Small intestine (tissue), 16 donors: ENCODE measurements around the gene UBE2J1. TPM values are rescaled to one million over a fixed set of nuclear protein-coding genes. Genes with fewer than 3 reads are reported as not detected.
"Not testable (repeated sequence)": the region's sequence is repeated elsewhere in the genome, so short reads cannot be mapped to it uniquely, and the experiment has no call there.

Experiments
- DNase-seq, 2 donors: peaks; one replicate each; pipeline versions ENCODE4 v3.0.0 to v3.0.0-alpha.2; 2013
- FAIRE-seq: peaks from 2 replicates; lab custom pipeline; 2012; peaks lifted over from hg19 to GRCh38; lab: Jason Lieb, UNC
- H3K27ac ChIP-seq, 3 donors: one replicate each; pipeline ENCODE4 v1.5.1; 2013; ENCODE audit warnings: low read length in 2 of 3, mild to moderate bottlenecking in 2 of 3, control low read depth in 1 of 3, inconsistent platforms in 1 of 3, low read depth in 1 of 3, moderate library complexity in 1 of 3
- H3K27me3 ChIP-seq, 3 donors: one replicate each; pipeline ENCODE4 v1.6.1; 2013; ENCODE audit warnings: low read length in 3 of 3, inconsistent platforms in 1 of 3; ENCODE audit not compliant: control insufficient read depth in 3 of 3, insufficient read depth in 3 of 3
- H3K36me3 ChIP-seq, 3 donors: one replicate each; pipeline ENCODE4 v1.6.1; 2013; ENCODE audit warnings: low read length in 3 of 3, inconsistent platforms in 1 of 3, low read depth in 1 of 3, mild to moderate bottlenecking in 1 of 3, moderate library complexity in 1 of 3; ENCODE audit not compliant: control insufficient read depth in 3 of 3, insufficient read depth in 2 of 3
- H3K4me1 ChIP-seq, 3 donors: one replicate each; pipeline ENCODE4 v1.6.1; 2013; ENCODE audit warnings: low read length in 2 of 3, inconsistent platforms in 1 of 3, low read depth in 1 of 3, mild to moderate bottlenecking in 1 of 3, moderate library complexity in 1 of 3; ENCODE audit not compliant: control insufficient read depth in 3 of 3, insufficient read depth in 2 of 3
- H3K4me3 ChIP-seq, 3 donors: one replicate each; pipeline ENCODE4 v1.5.1; 2013; ENCODE audit warnings: low read length in 3 of 3, control low read depth in 1 of 3, inconsistent platforms in 1 of 3, low read depth in 1 of 3, mild to moderate bottlenecking in 1 of 3, moderate library complexity in 1 of 3
- H3K9me3 ChIP-seq, 2 donors: one replicate each; pipeline ENCODE4 v1.6.1; 2013; ENCODE audit warnings: low read depth in 1 of 2, low read length in 1 of 2; ENCODE audit not compliant: control insufficient read depth in 2 of 2, insufficient read depth in 1 of 2
- WGBS, 3 donors: extraction: QIAGEN DNeasy Blood & Tissue Kit; methylation state at CpG; one replicate each; pipeline ENCODE4 v1.1.7; 2013; 5-methylcytosine and 5-hydroxymethylcytosine counted together
- long read RNA-seq, 10 donors: transcript quantifications; one replicate each; lab custom pipeline, GENCODE V29; 2026
- polyA plus RNA-seq, 4 donors: library from polyadenylated mRNA; stranded (reverse) in 3 of 4; unstranded in 1 of 4; fragments of 200-250 nt in 3 of 4; fragments of 120-200 nt in 1 of 4; gene quantifications; one replicate each; pipeline versions ENCODE4 v1.2.1 to v1.2.3, GENCODE V29; 2013
- donor health status: healthy with polysubstance abuse.
- donor health status: control.
- donor health status: control.
- donor health status: Bipolar disorder and iron deficiency.
- donor health status: healthy.

UBE2J1 gene, protein sequence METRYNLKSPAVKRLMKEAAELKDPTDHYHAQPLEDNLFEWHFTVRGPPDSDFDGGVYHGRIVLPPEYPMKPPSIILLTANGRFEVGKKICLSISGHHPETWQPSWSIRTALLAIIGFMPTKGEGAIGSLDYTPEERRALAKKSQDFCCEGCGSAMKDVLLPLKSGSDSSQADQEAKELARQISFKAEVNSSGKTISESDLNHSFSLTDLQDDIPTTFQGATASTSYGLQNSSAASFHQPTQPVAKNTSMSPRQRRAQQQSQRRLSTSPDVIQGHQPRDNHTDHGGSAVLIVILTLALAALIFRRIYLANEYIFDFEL
- polyA plus RNA-seq: 10 to 100 TPM; 34.1 to 65.1 (median 40.2) TPM
- long read RNA-seq, donor 1, full-length matches to known transcripts: 36 of 36 reads
- long read RNA-seq, donor 1, partial matches to known transcripts: 0 of 36 reads
- long read RNA-seq, donor 1, other reads (novel, unspliced or antisense): 0 of 36 reads
- long read RNA-seq, donor 2, full-length matches to known transcripts: 7 of 7 reads
- long read RNA-seq, donor 2, partial matches to known transcripts: 0 of 7 reads
- long read RNA-seq, donor 2, other reads (novel, unspliced or antisense): 0 of 7 reads
- long read RNA-seq, donor 3, full-length matches to known transcripts: 6 of 6 reads
- long read RNA-seq, donor 3, partial matches to known transcripts: 0 of 6 reads
- long read RNA-seq, donor 3, other reads (novel, unspliced or antisense): 0 of 6 reads
- long read RNA-seq, donor 4, full-length matches to known transcripts: 1 of 1 reads
- long read RNA-seq, donor 4, partial matches to known transcripts: 0 of 1 reads
- long read RNA-seq, donor 4, other reads (novel, unspliced or antisense): 0 of 1 reads
- long read RNA-seq, donor 5, full-length matches to known transcripts: 1 of 1 reads
- long read RNA-seq, donor 5, partial matches to known transcripts: 0 of 1 reads
- long read RNA-seq, donor 5, other reads (novel, unspliced or antisense): 0 of 1 reads
- long read RNA-seq, donor 6, full-length matches to known transcripts: 19 of 19 reads
- long read RNA-seq, donor 6, partial matches to known transcripts: 0 of 19 reads
- long read RNA-seq, donor 6, other reads (novel, unspliced or antisense): 0 of 19 reads
- long read RNA-seq, donor 7, full-length matches to known transcripts: 32 of 32 reads
- long read RNA-seq, donor 7, partial matches to known transcripts: 0 of 32 reads
- long read RNA-seq, donor 7, other reads (novel, unspliced or antisense): 0 of 32 reads
- long read RNA-seq, donor 8, full-length matches to known transcripts: 3 of 3 reads
- long read RNA-seq, donor 8, partial matches to known transcripts: 0 of 3 reads
- long read RNA-seq, donor 8, other reads (novel, unspliced or antisense): 0 of 3 reads
- long read RNA-seq, donor 9, full-length matches to known transcripts: 3 of 3 reads
- long read RNA-seq, donor 9, partial matches to known transcripts: 0 of 3 reads
- long read RNA-seq, donor 9, other reads (novel, unspliced or antisense): 0 of 3 reads
- long read RNA-seq, donor 10, full-length matches to known transcripts: 27 of 46 reads
- long read RNA-seq, donor 10, partial matches to known transcripts: 19 of 46 reads
- long read RNA-seq, donor 10, other reads (novel, unspliced or antisense): 0 of 46 reads

DNA sequence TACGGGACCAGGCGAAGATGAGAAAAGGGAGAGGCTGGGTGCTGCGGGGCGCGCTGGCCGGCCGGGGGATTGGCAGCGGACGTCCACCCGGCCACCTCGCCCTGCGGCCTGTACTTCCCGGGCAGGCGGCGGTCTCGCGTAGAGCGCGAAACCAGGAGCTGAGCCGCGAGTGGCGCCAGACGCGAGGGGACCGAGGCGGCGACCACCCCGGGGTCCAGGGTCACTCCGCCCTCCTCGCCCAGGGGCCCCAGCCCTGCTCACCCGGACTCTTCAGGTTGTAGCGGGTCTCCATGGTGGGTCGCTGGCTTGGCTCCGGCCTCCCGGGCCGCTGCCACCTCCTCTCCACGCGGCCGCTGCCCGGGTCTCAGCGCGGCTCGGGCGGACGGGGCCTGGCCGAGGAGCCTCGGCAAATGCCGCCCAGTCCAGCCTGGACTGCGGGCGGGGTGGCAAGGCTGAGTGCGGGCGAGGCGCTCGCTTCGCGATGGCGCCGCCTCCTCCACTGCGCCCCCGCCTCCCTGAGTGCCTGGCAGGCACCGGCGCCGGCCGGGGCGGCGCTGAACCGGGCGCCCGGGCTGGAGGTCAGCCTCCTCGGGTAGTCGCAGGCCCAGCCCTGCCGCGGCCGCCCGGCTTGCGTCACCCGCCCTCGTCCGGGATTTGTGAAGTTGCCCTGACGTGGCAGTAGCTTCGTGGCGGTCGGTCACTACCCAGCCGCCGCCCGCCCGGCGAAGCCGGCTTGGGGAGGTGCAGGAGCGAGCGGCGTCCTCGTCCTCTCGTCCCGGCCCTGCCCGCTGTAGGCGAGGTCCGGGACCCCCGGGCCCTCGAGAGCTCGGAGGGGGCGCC, at the start of gene UBE2J1:
UBE2J1 (minus strand) TSS at position 445 of the 840 bp plus-strand sequence; CDS start at position 292, 153 bp downstream.
- DNase-seq (peak; percentile 93 to 97), FAIRE-seq (no peak)
- no peaks in the 10 kb centered on the region for H3K9me3 ChIP-seq
- peak within 1 kb of the TSS; percentile 60 to 91 (median 80) for H3K4me3 ChIP-seq
- H3K27me3 ChIP-seq: no peaks in the 10 kb centered on the region
- H3K27ac ChIP-seq: peak within 1 kb of the TSS; percentile 88 to 99 (median 99)
- peaks cover 0 to 4% (median 0%) of the 10 kb centered on the region in 3 donors for H3K36me3 ChIP-seq
- 0% methylated on average over 59 to 102 of the region's 102 CpGs for WGBS, 3 donors
- peaks cover 6 to 23% (median 21%) of the 10 kb centered on the region in 3 donors for H3K4me1 ChIP-seq

DNA sequence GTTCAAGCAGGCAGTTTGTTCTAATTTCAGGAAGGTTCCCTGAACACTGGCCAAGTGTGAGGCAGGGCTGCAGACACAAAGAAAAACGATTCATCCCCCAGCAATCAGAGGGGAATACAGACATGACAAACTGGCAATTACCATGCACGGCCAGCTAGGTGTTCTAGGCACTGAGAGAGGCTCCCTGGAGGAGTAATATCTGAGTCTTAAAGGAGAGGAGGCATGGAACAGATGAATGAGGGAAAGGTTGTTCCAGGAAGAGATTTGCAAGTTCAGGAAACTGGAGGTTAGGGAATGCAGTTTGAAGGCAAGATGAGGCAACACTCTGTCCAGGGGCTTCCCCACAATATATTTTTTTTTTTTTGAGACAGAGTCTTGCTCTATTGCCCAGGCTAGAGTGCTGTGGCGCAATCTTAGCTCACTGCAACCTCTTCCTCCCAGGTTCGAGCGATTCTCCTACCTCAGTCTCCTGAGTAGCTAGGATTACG, 48.4 kb upstream of the UBE2J1 start:
- Histone ChIP-seq H3K27ac (no peak overlapping the region), H3K9me3 (no peaks in the 10 kb centered on the region), H3K4me1 (no peaks in the 10 kb centered on the region), H3K27me3 (no peaks in the 10 kb centered on the region), H3K4me3 (no peak overlapping the region), H3K36me3 (no peaks in the 10 kb centered on the region)
- FAIRE-seq (no peak), DNase-seq (no peak)
- 66 to 74% (median 70%) methylated on average over 6 of the region's 6 CpGs for WGBS, 3 donors

DNA sequence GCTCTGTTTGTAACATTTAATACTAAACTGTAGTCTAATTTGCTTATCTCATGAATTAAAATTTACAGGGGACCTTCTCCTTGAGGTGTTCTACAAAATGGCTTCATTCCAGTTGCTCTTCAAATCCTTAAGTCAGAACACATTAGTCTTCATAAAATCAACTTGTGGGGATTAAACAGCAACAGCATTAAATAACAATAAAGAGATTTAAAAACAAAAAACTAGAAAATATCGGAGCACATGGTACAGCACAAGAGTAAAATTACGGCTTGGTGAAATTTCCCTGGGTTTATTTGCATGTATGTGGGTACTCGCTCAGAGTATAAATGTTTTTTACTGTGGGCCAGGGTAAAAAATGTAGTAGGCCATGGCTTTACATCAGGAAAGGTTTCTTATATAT, 47.5 kb upstream of the UBE2J1 start:
- Histone ChIP-seq H3K36me3 (no peaks in the 10 kb centered on the region), H3K27me3 (no peaks in the 10 kb centered on the region), H3K4me3 (no peak overlapping the region), H3K4me1 (no peaks in the 10 kb centered on the region), H3K9me3 (no peaks in the 10 kb centered on the region), H3K27ac (no peak overlapping the region)
- WGBS, 3 donors: 92 to 96% (median 96%) methylated on average over 3 of the region's 3 CpGs
- no peak for FAIRE-seq
- DNase-seq: no peak

DNA sequence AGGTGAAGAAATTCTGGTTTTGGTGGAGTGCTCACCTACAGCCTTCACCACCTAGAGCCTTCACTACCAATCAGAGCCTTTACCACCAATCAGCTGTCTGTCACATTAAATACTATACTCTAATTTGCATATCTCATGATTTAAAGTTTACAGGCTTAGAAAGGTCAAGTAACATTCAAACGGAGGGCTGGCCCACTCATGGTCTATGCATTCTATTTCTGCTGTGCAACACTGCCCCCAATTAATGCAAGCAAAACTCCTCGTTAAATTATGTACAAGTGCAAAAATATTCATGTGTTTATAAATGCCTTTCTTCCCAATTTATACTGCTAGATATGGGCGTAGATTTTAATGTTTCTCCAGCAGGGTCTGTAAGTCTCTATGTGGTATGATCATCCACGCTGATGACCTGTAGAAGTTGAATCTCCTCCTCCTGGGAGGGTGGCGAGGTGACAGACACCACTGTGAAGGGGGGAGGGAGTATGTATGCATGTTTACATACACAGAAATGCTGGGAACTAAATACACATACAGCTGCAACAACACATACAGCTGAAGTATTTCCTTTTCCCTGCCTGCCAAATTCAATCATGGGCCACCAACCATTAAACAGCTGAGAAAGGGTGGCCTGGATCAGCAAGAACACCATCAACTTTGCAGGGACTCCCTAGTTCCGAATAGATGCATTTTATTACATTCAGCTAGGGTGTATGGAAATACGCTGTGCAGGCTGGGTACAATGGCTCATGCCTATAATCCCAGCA, 46.4 kb upstream of the UBE2J1 start:
- no peaks in the 10 kb centered on the region for H3K4me1 ChIP-seq
- DNase-seq (no peak), FAIRE-seq (no peak)
- no peaks in the 10 kb centered on the region for H3K9me3 ChIP-seq
- H3K4me3 ChIP-seq: no peak overlapping the region
- H3K27me3 ChIP-seq: no peaks in the 10 kb centered on the region
- H3K27ac ChIP-seq: no peak overlapping the region
- 73 to 76% (median 75%) methylated on average over 7 of the region's 7 CpGs for WGBS, 3 donors
- no peaks in the 10 kb centered on the region for H3K36me3 ChIP-seq

DNA sequence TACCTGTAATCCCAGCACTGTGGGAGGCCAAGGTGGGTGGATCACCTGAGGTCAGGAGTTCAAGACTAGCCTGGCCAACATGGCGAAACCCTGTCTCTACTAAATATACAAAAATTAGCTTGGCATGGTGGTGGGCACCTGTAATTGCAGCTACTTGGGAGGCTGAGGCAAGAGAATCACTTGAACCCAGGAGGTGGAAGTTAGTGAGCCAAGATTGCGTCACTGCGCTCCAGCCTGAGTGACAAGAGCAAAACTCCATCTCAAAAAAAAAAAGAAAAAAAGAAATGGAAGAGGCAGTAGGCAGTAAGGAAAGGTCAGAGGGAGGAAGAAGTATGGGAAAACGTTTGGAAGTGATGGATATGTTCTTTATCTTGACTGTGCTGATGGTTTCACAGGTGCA, 45.4 kb upstream of the UBE2J1 start:
- not testable (repeated sequence) for DNase-seq, H3K4me1 ChIP-seq, H3K27me3 ChIP-seq, H3K9me3 ChIP-seq, H3K27ac ChIP-seq, H3K36me3 ChIP-seq, FAIRE-seq, H3K4me3 ChIP-seq
- WGBS, 3 donors: 67 to 75% (median 69%) methylated on average over 4 of the region's 4 CpGs

DNA sequence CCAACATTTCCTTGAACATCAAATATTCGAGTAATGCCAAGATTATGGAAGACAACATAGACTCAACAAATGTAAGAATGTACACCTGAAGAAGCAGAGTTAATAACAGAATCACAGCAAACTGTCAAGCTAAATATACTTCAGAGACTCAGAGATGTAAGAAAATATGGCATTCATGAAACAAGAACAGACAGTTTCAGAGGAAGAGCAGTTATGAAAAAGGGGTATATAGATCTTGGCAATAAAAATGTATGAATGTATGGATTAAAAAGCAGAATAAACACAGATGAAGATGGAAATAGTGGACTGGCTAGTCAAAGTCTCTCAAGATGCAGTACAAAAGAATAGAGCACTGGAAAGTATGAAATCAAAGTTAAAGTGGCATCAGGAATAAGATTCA, 41.1 kb upstream of the UBE2J1 start:
- FAIRE-seq (no peak), DNase-seq (no peak)
- Histone ChIP-seq H3K9me3 (peaks cover 0 to 3% of the 10 kb centered on the region in 2 donors), H3K4me3 (no peak overlapping the region), H3K27me3 (no peaks in the 10 kb centered on the region), H3K27ac (no peak overlapping the region), H3K36me3 (no peaks in the 10 kb centered on the region), H3K4me1 (no peaks in the 10 kb centered on the region)
- 87 to 100% (median 89%) methylated on average over 1 of the region's 1 CpG for WGBS, 3 donors
